GM12878 (cell line): ENCODE results near the gene LAMA2. TPM values are rescaled to one million over a fixed set of nuclear protein-coding genes. Genes with fewer than 3 reads are reported as not detected.

Source experiments
- ATAC-seq: fragments of 200-7000 bp; cut with Tn5 transposase; 3 replicates; pipeline ENCODE4 v1.9.1; 2020; ENCODE audit warnings: mild to moderate bottlenecking, moderate library complexity
- BruUV-seq: library from RNA; stranded (reverse); fragments of 400-500 nt; replicated peaks from 2 replicates; lab custom pipeline; 2021; lab: Mats Ljungman, UMichigan
- CTCF ChIA-PET: fragments of 300-600 bp; sonication (Branson Sonifier 250); formaldehyde crosslinking; extraction: SDS; loops from one replicate; lab custom pipeline; 2021; ENCODE audit warnings: inconsistent platforms; lab: Yijun Ruan, JAX
- POLR2A ChIA-PET: fragments of 350-600 bp; formaldehyde crosslinking; extraction: SDS; loops from one replicate; lab custom pipeline; 2021; ENCODE audit warnings: inconsistent platforms; lab: Charles Lee
- RAD21 ChIA-PET: fragments of 300-600 bp; sonication (Branson Sonifier 250); formaldehyde crosslinking; loops from one replicate; lab custom pipeline; 2023; ENCODE audit warnings: antibody characterized with exemption; ENCODE audit not compliant: unreplicated experiment; lab: Charles Lee
- SMC1A ChIA-PET: fragments of 300-600 bp; sonication (Branson Sonifier 250); formaldehyde crosslinking; loops from one replicate; lab custom pipeline; 2023; ENCODE audit not compliant: unreplicated experiment, uncharacterized antibody; lab: Charles Lee
- DNase-seq: peaks from one replicate; pipeline ENCODE4 v3.0.0-alpha.2; 2011; ENCODE audit warnings: low read depth, low spot score
- FAIRE-seq: peaks from 3 replicates; lab custom pipeline; 2011; peaks lifted over from hg19 to GRCh38; lab: Jason Lieb, UNC
- H2AFZ ChIP-seq: 2 replicates; pipeline ENCODE4 v1.6.0; 2011; ENCODE audit warnings: low read depth, low read length, control low read depth; ENCODE audit not compliant: control insufficient read depth
- H3K27ac ChIP-seq: 2 replicates; pipeline ENCODE4 v1.5.1; 2011; ENCODE audit warnings: control low read depth; ENCODE audit not compliant: control insufficient read depth, insufficient read depth
- H3K27me3 ChIP-seq, 2 experiments: replicated peaks in 1 of 2; 2 replicates each; pipeline versions ENCODE4 v1.6.0 to v1.6.1; 2011; ENCODE audit warnings: low read length in 1 of 2; ENCODE audit not compliant: control insufficient read depth in 2 of 2, insufficient read depth in 2 of 2
- H3K36me3 ChIP-seq, 2 experiments: 2 replicates each; pipeline ENCODE4 v1.5.1; 2011; ENCODE audit warnings: low read length in 1 of 2; ENCODE audit not compliant: control insufficient read depth in 2 of 2, insufficient read depth in 2 of 2
- H3K4me1 ChIP-seq: 2 replicates; pipeline ENCODE4 v1.6.1; 2011; ENCODE audit warnings: mild to moderate bottlenecking, low read length, moderate library complexity, mixed read lengths; ENCODE audit not compliant: control insufficient read depth, insufficient read depth
- H3K4me2 ChIP-seq: 2 replicates; pipeline ENCODE4 v1.6.0; 2011; ENCODE audit warnings: control low read depth; ENCODE audit not compliant: control insufficient read depth, insufficient read depth
- H3K4me3 ChIP-seq: fragments of 200-600 bp; sonication (generic); 2 replicates; pipeline ENCODE4 v1.5.1; 2016
- H3K79me2 ChIP-seq: 2 replicates; pipeline ENCODE4 v1.6.0; 2011; ENCODE audit warnings: low read length; ENCODE audit not compliant: control insufficient read depth, insufficient read depth
- H3K9ac ChIP-seq: 2 replicates; pipeline ENCODE4 v1.8.0; 2011; ENCODE audit warnings: low read length, control low read depth, mixed read lengths; ENCODE audit not compliant: control insufficient read depth, insufficient read depth
- H3K9me3 ChIP-seq: replicated peaks from 3 replicates; pipeline ENCODE4 v1.5.1; 2011; ENCODE audit warnings: mild to moderate bottlenecking, low read length; ENCODE audit not compliant: control insufficient read depth, insufficient read depth
- H4K20me1 ChIP-seq: 2 replicates; pipeline ENCODE4 v1.6.0; 2011; ENCODE audit not compliant: control insufficient read depth, insufficient read depth
- ATF7 ChIP-seq: fragments of 450-650 bp; IDR thresholded peaks from 2 replicates; pipeline ENCODE4 v1.6.1; 2016; ENCODE audit warnings: low read depth, mild to moderate bottlenecking
- RAD51 ChIP-seq: fragments of 450-650 bp; IDR thresholded peaks from 2 replicates; pipeline ENCODE4 v1.6.1; 2016; ENCODE audit warnings: moderate library complexity, mild to moderate bottlenecking, inconsistent platforms
- RFX5 ChIP-seq: IDR thresholded peaks from 2 replicates; pipeline ENCODE4 v1.6.1; 2011; ENCODE audit warnings: low read depth, low read length, improper control_type of control experiment
- WGBS: methylation state at CpG from one replicate; pipeline ENCODE4 v1.1.6; 2016; ENCODE audit warnings: low lambda C conversion rate; ENCODE audit not compliant: insufficient replicate concordance, insufficient coverage; ENCODE audit errors: missing lambda C conversion rate; 5-methylcytosine and 5-hydroxymethylcytosine counted together
- in situ Hi-C: fragments of 300-500 bp; cut with MboI; formaldehyde crosslinking; loops from 9 replicates; pipeline ENCODE4 v1.14.3; 2018; ENCODE audit warnings: mixed read lengths
- intact Hi-C: fragments of 100-400 bp; cut with micrococcal nuclease; formaldehyde crosslinking; loops from one replicate; pipeline ENCODE4 v1.14.2; 2022; ENCODE audit not compliant: unreplicated experiment
- polyA plus RNA-seq, 11 experiments: library from polyadenylated mRNA; depleted of rRNA in 4 of 11; unstranded in 6 of 11; stranded (reverse) in 5 of 11; fragments of >200 nt; fragmentation: Nextera tagmentation in 4 of 11; fragmentation: Illumina TruSeq in 1 of 11; extraction: Ambion mirVana in 4 of 11; extraction: Trizol in 1 of 11; gene quantifications; 1 replicate in 1 of 11; 2 replicates in 10 of 11; pipeline versions ENCODE4 v1.2.1 to v1.2.3, GENCODE V29; 2011 to 2016; ENCODE audit warnings: inconsistent platforms in 2 of 11, missing spikeins in 2 of 11, low read depth in 1 of 11
- total RNA-seq, 4 experiments: library from RNA; depleted of rRNA in 3 of 4; stranded (reverse); fragments of >200 nt in 3 of 4; fragmentation: Illumina TruSeq in 1 of 4; extraction: Trizol in 1 of 4; gene quantifications; 2 replicates each; pipeline versions ENCODE4 v1.2.1 to v1.2.3, GENCODE V29; 2013 to 2021
- TF ChIP-seq, protein P1 (sequence below): IDR thresholded peaks from 2 replicates; pipeline ENCODE4 v1.6.1; 2011; ENCODE audit warnings: low read depth, mild to moderate bottlenecking, low read length, moderate library complexity, borderline replicate concordance; ENCODE audit errors: extremely low read depth
- TF ChIP-seq, protein P2 (sequence below): fragments of 450-650 bp; IDR thresholded peaks from 2 replicates; pipeline ENCODE4 v1.6.1; 2017; ENCODE audit warnings: antibody characterized with exemption, mild to moderate bottlenecking, moderate library complexity

LAMA2 gene
- total and polyA plus RNA-seq, 10 of the 15 experiments (the other 5 are each of a cell fraction or from before 2014, with no cell fraction given) = 0.04 to 2.0 (median 0.37) TPM; not detected in 1

DNA sequence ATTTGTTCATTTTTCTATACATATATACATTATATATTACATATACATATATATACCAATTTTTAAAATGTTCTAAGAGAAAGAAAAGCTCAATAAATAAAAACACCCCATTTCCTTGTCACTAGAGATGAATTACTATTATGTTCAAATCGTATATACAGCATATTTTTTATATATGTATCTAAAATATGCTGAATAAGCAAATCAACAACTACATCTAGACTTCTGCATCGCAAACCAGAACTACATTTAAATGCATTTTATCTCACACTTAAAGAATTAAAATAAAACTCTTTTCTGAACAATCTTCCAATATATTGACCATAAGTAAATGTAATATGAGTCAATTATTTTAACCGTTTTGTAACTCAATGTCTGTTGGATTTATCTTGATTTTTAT lies 133.9 kb downstream of the LAMA2 start:
- no peak for FAIRE-seq
- no peak for DNase-seq
- intact Hi-C loops = no loop called here
- TF ChIP-seq, protein P1, sequence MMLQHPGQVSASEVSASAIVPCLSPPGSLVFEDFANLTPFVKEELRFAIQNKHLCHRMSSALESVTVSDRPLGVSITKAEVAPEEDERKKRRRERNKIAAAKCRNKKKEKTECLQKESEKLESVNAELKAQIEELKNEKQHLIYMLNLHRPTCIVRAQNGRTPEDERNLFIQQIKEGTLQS = no peak
- TF ChIP-seq, protein P2, sequence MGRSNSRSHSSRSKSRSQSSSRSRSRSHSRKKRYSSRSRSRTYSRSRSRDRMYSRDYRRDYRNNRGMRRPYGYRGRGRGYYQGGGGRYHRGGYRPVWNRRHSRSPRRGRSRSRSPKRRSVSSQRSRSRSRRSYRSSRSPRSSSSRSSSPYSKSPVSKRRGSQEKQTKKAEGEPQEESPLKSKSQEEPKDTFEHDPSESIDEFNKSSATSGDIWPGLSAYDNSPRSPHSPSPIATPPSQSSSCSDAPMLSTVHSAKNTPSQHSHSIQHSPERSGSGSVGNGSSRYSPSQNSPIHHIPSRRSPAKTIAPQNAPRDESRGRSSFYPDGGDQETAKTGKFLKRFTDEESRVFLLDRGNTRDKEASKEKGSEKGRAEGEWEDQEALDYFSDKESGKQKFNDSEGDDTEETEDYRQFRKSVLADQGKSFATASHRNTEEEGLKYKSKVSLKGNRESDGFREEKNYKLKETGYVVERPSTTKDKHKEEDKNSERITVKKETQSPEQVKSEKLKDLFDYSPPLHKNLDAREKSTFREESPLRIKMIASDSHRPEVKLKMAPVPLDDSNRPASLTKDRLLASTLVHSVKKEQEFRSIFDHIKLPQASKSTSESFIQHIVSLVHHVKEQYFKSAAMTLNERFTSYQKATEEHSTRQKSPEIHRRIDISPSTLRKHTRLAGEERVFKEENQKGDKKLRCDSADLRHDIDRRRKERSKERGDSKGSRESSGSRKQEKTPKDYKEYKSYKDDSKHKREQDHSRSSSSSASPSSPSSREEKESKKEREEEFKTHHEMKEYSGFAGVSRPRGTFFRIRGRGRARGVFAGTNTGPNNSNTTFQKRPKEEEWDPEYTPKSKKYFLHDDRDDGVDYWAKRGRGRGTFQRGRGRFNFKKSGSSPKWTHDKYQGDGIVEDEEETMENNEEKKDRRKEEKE = no peak
- TF ChIP-seq RFX5 = no peak
- TF ChIP-seq ATF7 = no peak
- no peak for TF ChIP-seq RAD51
- TF ChIP-seq, all 136 proteins: peak for 0
- ChIA-PET POLR2A (no interaction called here), CTCF (interaction anchor here (0.6 kb wide), 1 partner anchor 32 kb away, joined by 3 read pairs; no protein-coding TSS in a partner anchor), SMC1A (no interaction called here), RAD21 (no interaction called here)
- H3K4me2 ChIP-seq = no peak overlapping the region
- H2AFZ ChIP-seq = no peak overlapping the region
- no peaks in the 10 kb centered on the region for H3K9me3 ChIP-seq
- 33% methylated on average over 3 of the region's 3 CpGs for WGBS
- in situ Hi-C loops = no loop called here
- H3K9ac ChIP-seq = no peak overlapping the region
- no peaks in the 10 kb centered on the region for H3K79me2 ChIP-seq
- H3K36me3 ChIP-seq = no peaks in the 10 kb centered on the region
- no TSS peak for BruUV-seq
- no peaks in the 10 kb centered on the region for H3K4me1 ChIP-seq
- ATAC-seq = no peak
- H3K4me3 ChIP-seq = no peak overlapping the region
- no peak overlapping the region for H3K27ac ChIP-seq
- no peaks in the 10 kb centered on the region for H3K27me3 ChIP-seq
- H4K20me1 ChIP-seq = no peaks in the 10 kb centered on the region
